Omental fat pad (tissue), 4 donors: ENCODE results near the gene KLHL17. TPM values are rescaled to one million over a fixed set of nuclear protein-coding genes. Genes with fewer than 3 reads are reported as not detected.
A peak's percentile ranks its signal among the peaks of the same experiment; 100 is the strongest.
"Not testable (repeated sequence)": the region's sequence is repeated elsewhere in the genome, so short reads cannot be mapped to it uniquely, and the experiment has no call there.

ENCODE experiments used
- ATAC-seq: fragments of 150-250 bp; one replicate; pipeline ENCODE4 v1.9.1; 2016; ENCODE audit warnings: mild to moderate bottlenecking, moderate library complexity; ENCODE audit not compliant: low FRiP score
- DNase-seq: peaks from one replicate; pipeline ENCODE4 v3.0.0-alpha.2; 2019; ENCODE audit warnings: low spot score
- CTCF ChIP-seq, 3 donors: fragments of 450-650 bp; IDR thresholded peaks; one replicate each; pipeline ENCODE4 v1.5.1; 2016 to 2017; ENCODE audit warnings: antibody characterized with exemption in 3 of 3, mild to moderate bottlenecking in 3 of 3, moderate library complexity in 2 of 3
- total RNA-seq, 4 donors: library from RNA; depleted of rRNA; stranded (reverse); fragments of >200 nt; gene quantifications; one replicate each; pipeline ENCODE4 v1.1.0, GENCODE V29; 2016

KLHL17 gene
- total RNA-seq, 4 donors from 2014 or later = 3.4 to 6.8 (median 6.2) TPM

DNA sequence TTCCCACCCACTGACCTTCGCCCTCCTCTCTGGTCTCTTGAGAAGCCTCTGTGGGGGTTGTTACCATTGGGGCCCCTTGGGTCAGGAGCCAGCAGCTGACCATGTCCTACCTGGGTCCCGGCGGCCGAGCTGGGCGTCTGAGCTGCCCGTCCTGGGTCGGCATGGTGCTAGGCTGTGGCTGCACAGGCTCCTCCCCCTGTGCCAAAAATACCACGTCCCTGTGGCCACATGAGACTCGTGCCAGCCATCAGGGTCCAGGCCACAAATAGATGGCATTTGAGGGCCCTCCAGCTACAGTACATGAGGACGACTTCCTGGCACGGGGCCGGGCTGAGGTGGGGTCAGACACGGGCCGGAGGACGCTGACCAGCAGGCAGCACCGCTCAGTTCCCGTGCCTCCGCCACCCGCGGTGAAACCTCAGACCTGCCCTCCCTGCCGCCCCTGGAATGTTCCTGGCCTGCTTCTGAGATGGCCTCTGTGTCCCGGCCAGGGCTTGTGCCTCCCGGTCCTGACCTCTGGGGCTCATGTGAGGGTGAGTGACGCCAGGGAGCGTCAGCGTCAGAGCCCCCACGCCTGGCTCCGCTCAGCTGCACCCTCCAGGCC lies 21.7 kb downstream of the KLHL17 start, which contains the start of gene PERM1:
Gene PERM1, minus strand, starts transcription at position 139 of the 604 bp plus-strand sequence. CDS start 1,064 bp downstream, outside the sequence.
- DNase-seq (no peak), ATAC-seq (no peak)
- TF ChIP-seq CTCF (IDR thresholded peaks at IDR 0.05) = no peak

DNA sequence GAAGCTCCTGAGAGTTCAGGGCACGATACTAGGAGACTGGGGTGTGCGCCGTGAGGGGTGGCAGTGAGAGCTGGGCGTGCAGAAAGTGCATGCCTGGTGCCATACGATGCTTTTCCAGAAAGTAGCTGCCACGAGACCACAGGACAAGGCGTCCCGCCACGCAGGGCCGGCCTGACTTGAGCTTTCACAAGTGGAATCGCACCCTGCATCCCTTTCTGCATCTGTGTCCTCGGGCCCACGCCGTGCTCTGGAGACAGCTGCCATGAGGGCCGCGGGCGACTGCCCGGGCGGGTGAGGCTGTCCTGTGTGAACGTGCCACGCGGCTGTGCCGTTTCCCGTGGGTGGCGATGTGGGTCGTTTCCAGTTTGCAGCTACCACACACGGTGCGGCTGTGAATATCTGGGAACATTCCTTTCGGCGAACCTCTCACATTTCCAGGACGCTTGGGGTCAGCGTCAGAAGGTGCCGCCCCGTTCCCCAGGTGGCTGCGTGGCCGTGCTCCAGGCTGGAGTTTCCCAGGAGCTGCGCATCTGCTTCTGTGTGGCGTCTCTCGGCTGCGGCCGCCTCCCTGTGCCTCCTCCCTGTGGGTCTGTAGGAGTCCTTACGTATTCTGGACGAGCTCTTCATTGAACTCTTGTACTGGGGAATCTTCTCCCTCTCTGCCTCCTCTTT lies 22.5 kb downstream of the KLHL17 start:
- DNase-seq (no peak), ATAC-seq (no peak)
- no peak for TF ChIP-seq CTCF (IDR thresholded peaks at IDR 0.05)

- peak in 1 of 3 donors; percentile 14 for TF ChIP-seq CTCF (IDR thresholded peaks at IDR 0.05)
- DNase-seq (no peak), ATAC-seq (no peak)
Measured at GRCh38 chr1:983798-984475, 23.6 kb downstream of the KLHL17 start.

DNA sequence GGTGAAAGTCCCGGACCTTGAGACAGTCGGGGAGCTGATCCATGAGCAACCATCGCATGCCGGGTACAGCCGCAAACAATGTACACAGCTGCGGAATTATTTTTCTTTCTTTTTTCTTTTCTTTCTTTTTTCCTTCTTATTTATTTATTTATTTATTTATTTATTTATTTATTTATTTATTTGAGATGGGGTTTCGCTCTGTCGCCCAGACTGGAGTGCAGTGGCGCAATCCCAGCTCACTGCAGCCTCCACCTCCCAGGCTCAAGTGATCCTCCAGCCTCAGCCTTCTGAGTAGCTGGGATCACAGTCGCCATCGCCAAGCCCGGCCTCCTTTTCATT lies 24.1 kb downstream of the KLHL17 start:
- DNase-seq (no peak), ATAC-seq (no peak)
- no peak for TF ChIP-seq CTCF (IDR thresholded peaks at IDR 0.05)

- ATAC-seq = no peak
- no peak for DNase-seq
- no peak for TF ChIP-seq CTCF (IDR thresholded peaks at IDR 0.05)
Measured at GRCh38 chr1:985126-985525, 24.7 kb downstream of the KLHL17 start.

- ATAC-seq, DNase-seq: not testable (repeated sequence)
Measured at GRCh38 chr1:988061-988460, 27.7 kb downstream of the KLHL17 start.

- ATAC-seq, DNase-seq: not testable (repeated sequence)
Measured at GRCh38 chr1:991275-991674, 30.9 kb downstream of the KLHL17 start.

DNA sequence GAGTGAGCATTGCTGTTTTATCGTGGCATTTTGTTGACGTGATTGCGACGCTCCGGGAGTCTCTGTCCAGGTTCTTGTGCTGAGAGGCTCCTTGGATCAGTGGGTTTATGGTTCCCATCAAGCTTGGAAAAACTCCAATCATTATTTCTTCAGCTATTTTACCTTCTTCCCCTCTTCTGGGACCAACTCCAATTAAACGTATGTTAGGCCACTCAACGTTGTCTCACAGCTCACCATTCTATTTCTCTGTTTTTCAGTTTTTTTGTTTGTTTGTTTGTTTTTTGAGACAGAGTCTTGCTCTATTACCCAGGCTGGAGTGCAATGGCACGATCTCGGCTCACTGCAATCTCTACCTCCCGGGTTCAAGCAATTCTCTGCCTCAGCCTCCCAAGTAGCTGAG lies 31.5 kb downstream of the KLHL17 start:
- no peak for ATAC-seq
- no peak for TF ChIP-seq CTCF (IDR thresholded peaks at IDR 0.05)

More for the DNA sequence above, 31.5 kb downstream of the KLHL17 start:
- no peak for DNase-seq
